COLO668 (cell line): ENCODE measurements around the gene SLC6A19.
A peak's percentile ranks its signal among the peaks of the same experiment; 100 is the strongest.

ENCODE experiments used
- DNase-seq: peaks from one replicate; lab custom pipeline; 2025; ENCODE audit not compliant: unreplicated experiment; lab: John Stamatoyannopoulos, UW

The SLC6A19 gene

DNA sequence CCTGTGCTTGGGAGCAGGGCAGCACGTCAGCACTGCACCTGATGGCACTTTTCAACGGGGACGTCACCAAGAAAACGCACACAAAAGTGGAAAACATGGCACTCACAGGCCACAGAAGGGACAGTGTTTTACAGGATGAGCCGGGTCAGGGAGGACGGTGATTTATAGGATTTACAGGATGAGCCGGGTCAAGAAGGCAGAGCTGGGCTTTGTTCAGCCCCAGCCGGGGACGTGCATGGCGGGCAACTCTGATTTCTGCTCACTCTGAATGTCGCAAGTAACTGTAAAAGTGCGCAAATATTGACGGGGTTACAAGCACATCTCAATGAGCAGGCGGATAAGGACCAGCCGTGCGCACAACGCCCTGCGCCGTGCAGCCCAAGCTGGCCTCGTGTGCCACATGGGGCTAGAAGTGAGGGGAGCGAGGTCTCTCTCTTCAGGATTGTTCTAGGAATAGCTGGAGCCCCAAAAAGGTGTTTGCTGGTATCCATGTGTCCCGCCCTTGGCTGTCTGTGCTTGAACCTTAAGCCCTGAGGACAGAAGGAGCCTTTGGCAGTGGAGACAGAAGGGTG is 40.2 kb downstream of the SLC6A19 start:
- DNase-seq, result no peak

DNA sequence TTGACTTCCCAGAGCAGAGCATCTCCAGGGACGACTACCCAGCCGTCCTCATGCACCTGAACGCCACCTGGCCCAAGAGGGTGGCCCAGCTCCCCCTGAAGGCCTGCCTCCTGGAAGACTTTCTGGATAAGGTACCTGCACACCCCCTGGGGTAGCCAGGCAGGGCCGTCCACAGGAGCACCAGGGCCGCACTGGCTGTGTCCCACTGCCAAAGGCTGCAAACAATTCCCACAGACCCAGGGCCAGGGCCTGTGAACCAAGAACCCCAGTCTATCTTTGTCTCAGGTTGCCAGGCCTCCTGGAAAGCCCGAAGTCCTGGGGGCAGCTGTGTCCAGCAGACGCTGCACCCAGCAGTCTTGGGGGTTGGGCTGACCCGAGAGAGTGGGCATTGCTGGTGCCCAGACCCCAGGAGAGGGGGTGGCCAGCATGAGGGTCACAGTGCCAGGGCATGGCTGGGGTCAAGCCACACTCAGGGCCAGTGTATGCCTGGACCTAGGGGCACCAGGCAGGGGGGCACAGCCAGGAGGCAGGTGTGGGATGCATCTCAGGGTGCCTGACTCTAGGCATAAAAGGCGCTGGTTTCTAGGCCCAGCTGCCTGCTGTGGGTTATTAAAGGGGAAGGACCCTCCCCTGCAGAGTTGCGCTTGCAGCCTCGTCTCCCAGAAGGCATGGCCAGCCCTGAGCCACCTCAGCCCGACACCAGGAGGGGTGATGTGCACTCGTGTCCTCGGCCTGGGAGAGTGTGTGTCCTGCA is 41.5 kb downstream of the SLC6A19 start:
- no peak for DNase-seq

DNA sequence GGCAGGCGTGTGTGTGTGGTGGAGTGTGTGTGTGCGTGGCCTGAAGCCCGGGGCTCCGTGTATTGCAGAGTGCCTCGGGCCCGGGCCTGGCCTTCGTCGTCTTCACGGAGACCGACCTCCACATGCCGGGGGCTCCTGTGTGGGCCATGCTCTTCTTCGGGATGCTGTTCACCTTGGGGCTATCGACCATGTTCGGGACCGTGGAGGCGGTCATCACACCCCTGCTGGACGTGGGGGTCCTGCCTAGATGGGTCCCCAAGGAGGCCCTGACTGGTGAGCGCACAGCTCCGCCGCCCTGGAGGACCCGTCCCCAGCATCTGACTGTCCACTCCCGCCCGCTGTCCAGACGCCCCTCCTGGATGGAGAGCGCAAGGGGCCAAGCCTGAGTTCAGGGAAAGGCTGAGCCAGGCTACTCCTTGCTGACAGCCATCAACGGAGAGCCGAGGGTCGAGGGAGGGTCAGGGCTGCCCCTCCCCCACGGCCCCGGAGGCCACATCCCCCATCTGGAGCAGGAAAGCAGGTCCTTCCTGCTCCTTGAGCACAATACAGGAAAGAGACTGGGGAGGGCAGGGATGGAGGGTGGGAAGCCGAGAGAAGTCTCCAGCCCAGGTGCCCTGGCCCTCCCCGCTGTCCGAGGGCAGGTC is 42.2 kb downstream of the SLC6A19 start:
- DNase-seq, result no peak

DNA sequence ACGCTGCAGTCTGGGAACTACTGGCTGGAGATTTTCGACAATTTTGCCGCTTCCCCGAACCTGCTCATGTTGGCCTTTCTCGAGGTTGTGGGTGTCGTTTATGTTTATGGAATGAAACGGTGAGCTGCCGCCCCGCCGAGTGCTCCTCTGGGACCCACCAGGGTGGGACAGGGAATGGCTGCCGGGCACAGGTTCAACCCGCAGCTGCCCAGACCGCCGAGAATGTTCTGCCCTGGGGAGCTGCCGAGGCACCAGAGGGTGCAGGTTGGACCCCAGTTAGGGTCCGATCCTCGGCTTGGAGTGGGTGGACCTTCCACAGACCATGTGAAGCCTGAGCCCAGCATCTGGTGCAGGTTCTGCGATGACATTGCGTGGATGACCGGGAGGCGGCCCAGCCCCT is 42.9 kb downstream of the SLC6A19 start:
- no peak for DNase-seq

DNA sequence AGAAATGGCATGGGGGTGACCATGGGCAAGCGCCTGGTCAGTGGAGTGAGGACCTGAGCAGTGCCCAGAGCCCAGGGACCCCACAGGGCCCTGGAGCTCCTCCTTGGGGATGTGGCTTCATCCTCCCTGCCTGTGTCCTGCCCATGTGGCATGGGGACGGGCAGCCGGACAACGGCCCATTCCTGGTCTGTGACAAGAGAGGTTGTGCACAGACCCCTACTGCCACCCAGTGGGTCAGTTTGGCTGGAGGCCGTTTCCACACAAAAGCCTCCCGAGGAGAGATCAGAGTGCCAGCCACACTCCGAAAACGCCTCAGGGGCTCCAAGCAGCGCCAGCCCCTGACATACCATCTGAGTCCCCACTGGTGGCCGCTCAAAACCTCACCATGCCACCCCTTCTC is 43.6 kb downstream of the SLC6A19 start:
- peak; percentile 27 for DNase-seq

DNA sequence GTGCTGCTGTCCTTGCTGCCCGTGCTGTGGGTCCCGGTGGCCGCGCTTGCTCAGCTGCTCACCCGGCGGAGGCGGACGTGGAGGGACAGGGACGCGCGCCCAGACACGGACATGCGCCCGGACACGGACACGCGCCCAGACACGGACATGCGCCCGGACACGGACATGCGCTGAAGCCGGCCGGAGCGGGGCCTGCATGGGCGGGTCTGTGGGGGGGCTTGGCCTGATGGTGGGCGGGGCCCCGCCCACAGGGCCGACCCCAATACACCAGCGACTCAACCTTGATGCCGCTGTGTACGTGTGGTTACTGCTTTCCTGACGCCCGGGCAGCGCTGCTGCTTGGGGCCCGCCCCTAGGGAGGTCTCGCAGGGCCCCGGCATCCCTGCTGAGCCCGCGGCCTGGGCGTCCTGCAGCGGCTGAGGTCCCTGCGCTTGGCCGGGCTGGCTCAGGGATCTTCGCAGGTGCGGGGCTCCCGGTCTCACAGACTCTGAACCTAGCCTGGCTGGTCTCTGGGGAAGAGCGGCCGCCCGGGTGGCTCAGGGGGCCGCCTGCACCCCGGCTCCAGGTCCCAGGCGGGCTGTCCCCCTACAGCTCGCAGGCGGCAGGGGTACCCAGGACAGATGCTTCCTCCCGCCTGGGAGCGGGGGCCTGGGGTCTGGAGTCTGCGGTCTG is 44.6 kb downstream of the SLC6A19 start:
- DNase-seq, result peak; percentile 58

DNA sequence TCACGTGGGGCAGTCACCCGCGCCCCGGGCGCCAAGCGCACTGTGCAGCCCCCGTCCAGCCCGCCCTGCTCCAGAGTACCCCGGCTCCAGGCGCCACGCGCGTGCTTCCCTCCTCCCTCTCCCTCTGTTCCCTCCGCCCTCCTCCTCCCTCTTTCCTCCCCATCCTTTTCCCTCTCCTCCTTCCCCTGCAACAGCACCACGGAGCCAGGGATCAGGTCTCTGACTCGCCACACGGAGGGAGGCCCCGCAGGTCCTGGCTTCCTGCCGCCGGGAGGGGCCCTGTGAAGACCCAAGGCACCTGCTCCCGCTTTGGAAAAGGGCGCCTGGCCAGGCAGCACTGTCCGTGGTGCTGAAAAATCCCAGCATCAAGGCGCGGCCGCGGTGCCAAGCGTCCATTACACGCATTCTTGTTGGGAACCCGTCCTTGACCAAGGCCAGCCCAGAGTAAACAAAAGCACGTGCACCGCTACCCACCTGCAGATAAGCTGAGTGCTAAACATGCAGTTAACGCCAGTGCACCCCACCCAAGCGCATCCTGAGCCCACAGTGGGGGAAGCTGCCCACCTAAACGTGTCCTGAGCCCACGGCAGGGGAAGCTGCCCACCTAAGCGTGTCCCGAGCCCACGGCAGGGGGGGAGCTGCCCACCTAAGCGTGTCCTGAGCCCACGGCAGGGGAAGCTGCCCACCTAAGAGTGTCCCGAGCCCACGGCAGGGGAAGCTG is 45.5 kb downstream of the SLC6A19 start:
- peak; percentile 74 for DNase-seq

DNA sequence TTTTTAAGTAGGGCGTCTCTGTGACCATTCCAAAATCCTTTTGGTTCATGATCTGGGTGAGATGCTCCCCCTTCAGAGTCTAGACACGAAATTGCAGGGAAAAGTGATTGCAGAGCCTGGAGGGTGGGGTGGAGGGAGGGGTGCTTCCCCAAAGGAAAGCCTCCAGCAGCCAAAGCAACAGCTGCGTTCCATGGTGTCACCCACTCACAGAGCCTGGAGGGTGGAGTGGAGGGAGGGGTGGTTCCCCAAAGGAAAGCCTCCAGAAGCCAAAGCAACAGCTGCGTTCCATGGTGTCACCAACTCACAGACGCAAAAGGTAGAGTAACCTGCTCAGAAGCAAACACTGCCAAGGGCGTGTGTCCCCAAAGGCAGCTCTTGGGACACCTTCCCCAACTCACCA is 46.4 kb downstream of the SLC6A19 start:
- DNase-seq, result no peak

DNA sequence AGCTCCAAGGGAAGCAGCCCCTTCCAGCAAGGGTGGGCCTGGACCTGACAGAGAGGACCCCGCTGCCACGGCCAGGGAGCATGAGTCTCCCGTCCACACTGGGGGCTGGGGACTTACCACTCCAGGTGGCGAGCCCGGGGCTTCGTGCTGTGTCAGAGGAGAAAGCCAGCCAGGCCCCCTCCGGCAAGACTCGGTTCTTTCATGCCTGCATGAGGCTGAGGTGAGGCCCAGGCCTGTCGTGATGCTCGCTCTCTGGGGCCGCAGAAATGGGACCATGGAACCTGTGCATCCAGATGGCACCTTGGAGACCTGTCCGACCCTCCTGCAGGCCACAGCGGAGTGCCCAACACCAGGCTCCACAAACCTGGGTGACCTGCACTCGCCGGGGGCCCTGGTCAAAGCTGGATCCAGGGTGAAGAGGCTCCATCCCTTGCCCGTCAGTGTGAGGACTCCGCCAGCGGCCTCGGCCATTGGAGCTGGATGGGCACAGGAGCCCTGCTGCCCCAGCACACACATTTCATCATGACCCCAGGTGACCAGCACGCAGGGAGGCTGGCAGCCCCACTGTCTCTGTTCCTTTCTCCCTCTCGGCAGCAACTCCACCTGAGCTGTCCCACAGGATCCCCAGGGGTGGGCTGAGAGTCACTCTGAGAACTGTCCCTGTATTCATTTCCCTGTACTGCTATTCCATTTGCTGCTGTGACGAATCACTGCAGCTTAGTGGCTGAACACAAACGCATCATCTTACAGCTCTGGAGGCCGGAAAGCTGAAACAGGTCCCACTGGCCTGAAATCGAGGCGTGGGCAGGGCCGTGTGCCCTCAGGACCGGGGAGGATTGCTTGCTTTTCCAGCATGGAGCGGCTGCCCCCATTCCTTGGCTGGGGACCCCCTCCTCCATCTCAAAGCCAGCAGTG is 48.2 kb downstream of the SLC6A19 start:
- DNase-seq, result no peak

DNA sequence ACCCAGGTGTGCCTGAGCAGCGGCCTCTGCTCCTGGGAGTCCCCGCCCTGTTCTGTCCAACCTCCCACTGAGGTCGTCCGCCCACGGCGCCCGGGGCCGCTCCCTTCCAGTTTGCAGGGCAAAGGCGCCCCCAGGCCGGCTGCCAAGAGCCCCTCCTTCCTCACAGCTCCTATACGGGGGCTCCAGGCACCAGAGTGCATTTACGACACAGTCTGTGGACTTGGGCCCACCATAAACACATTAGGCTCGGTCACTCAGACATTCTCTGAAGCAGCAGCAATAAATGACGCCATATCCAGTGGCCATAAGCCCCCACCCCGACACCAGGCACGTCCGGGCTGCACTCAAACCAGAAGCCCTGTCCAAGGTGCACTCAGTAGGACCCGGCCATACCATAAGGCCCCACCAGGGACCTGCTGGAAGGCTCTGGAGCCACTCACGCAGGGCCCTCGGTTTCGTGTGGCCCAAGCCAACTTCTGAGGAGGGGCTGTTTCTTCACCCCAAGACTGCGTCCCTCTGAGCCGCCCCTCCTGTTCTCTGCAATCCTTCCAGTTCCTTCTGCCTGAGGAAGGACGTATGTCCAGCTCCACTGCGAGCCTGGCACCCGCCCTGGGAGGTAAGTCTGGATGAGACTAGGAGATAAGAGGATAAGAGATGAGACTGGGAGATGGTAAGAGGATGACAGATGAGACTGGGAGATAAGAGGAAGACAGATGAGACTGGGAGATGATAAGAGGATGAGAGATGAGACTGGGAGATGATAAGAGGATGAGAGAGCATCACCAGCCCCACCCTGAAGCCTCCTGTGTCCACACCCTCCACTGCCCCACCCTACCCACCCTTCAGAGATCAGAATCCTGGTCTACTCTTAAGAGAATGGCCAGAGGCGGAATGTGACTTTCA is 50.5 kb downstream of the SLC6A19 start:
- DNase-seq, result no peak

DNA sequence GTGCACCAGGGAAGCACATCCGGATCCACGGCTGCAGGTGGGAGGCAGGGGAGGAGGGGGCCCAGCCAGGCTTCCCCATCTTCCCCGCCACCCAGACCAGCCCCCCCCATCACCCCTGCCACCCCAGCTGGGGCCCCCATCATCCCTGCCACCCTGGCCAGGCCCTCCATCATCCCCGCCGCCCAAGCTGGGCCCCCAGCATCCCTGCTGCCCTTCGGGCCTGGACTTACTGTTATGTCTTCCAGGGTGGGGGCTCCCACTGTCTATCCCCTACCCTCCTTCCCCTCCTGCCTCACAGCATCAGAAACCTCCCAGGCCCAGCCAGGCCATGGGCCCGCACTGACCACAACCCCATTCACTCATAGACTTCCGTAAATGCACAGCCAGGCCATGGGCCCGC is 51.3 kb downstream of the SLC6A19 start:
- DNase-seq, result no peak

DNA sequence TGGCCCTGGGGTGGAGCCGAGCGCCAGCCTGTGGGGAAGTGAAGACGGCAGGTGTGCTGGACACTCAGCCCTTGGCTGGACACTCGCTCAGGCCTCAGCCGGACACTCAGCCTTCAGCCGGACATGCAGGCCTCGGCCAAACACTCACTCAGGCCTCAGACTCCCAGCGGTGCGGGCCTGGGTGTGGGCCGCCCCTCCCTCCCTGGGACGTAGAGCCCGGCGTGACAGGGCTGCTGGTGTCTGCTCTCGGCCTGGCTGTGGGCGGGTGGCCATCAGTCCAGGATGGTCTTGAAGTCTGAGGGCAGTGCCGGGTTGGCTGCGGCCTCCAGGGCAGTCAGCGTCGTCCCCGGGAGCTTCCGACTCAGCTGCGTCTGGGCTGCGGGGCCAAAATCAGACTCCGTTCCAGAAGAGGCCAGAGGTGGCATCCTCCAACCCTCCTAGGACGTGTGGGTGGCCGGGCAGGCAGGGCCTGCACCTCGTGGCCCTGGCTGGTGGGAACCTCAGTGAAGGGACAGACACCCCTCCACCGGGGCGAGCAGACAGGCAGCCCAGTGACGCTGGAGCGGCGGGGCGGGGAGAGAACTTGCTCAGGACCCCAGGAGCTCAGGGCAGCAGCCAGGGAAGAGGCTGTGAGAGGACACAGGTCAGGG is 52.2 kb downstream of the SLC6A19 start:
- DNase-seq, result no peak

DNA sequence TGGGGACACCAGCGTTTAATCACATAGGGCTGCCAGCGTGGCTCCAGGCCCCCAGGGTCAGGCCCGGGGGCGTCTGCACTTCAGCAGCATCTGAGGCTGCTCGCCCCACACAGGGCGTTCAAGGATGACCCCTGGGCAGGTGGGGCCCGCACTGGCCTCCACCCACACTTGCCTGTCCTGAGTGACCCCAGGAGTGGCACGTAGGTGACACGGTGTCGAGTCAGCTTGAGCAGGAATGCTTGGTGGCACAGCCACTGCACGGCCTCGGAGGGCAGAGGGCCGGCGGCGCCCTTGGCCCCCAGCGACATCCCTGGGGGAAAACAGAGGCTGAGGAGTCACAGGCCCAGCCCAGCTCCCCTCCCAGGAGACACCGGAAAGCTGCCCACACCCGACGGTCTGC is 52.8 kb downstream of the SLC6A19 start:
- no peak for DNase-seq

DNA sequence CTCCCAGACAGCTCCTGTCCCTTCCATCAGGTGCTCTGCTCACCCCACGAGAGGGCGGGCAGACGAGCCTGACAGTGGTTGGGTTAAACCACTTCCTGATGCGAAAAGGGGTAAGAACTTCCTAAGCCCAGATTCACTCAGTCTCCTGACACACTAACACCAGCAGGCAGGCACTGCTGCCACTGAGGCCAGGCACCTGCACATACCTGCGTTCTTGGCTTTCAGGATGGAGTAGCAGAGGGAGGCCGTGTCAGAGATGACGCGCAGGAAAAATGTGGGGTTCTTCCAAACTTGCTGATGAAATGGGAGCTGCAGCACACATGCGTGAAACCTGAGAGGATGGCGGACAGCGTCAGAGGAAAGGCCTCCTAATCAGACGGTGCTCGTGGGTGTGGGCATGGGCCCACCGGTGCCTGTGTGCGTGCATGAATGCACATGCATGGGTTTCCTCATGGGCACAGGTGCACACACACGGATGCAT is 53.7 kb downstream of the SLC6A19 start:
- DNase-seq, result no peak

DNA sequence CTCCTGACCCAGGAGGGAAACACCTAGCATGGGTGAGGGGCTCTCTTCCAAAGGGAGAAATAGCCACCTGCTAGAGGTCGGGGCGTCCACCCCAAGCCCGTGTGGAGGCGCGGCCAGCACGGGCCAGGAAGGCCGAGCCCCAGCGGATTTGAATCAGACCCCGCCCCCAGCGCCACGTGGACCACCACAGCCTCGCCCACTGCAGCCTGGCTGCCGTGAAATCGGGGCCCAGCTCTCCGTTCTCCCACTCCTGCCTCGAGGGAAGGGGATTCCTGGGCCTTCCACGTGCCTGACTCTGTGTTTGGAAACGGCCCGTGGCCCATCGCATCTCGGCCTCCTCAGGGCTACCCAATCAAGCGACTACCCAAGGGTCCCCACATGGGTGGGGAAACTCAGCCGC is 55.4 kb downstream of the SLC6A19 start:
- no peak for DNase-seq

DNA sequence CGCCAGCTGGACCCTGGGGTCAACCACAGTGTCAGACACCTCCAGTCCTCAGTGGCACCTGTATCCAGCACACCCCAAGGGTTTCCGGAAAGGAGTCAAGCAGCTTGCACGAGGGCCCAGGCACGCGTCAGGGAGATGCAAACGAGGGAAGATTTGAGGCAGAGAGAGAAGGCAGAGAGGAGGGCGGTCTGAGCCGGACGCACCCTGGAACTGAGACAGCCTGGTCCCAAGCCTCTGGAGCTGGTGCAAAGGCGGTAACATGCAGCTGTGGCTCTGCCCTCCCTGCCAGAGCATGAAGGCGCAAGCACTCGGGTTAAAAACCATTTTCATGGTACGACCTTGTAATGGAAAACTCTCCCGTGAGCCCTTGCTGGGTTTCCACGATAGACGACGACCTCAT is 56.0 kb downstream of the SLC6A19 start:
- DNase-seq, result no peak

DNA sequence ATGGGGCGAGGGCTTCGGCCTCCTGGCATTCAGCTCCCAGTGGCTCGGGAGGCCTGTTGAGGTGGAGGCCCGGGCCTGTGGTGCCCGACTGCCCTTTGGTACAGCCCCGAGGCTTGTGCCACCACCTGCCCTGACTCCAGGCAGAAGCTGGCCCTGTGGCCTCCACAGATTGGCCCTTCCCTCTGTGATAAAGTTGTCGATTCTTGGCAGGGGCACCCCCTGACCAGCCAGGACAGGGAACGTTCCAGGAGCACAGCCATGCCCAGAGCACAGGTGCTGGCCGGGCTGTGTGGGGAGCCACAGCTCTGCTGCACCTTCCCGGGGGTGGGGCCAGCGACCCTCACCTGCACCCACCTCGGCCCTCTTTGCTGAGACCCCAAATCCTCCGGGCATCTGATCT is 56.4 kb downstream of the SLC6A19 start:
- no peak for DNase-seq

DNA sequence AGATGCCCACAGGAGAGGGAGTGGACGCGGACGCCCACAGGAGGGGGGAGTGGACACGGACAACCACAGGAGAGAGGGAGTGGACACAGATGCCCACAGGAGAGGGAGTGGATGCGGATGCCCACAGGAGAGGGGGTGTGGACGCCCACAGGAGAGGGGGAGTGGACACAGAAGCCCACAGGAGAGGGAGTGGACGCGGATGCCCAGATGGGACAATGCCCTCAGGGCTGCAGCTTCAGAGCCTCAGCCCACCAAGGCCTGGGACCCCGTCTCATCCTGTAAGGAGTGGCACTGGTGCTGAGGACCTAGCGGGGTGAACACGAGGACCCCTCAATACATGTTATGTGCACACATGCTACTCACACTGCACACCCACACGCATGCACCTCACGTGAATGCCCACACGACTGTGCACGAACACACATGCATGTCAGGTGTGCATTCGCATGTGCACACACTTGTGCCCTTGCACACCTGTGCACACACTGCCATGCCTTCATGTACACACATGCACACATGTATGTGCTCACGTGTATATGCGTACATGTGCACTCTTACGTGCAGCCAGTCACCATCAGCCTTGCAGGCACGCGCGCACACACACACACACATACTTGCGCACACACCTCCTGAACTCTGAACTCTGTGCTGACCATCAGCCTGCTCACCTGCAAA is 58.5 kb downstream of the SLC6A19 start:
- DNase-seq, result no peak
